HG03097 (cell line): ENCODE results near the gene CAMK1D.

Experiments
- ATAC-seq: cut with Tn5 transposase; IDR thresholded peaks from one replicate; pipeline ENCODE4 v1.9.1; 2021; ENCODE audit not compliant: unreplicated experiment, low FRiP score

CAMK1D gene

DNA sequence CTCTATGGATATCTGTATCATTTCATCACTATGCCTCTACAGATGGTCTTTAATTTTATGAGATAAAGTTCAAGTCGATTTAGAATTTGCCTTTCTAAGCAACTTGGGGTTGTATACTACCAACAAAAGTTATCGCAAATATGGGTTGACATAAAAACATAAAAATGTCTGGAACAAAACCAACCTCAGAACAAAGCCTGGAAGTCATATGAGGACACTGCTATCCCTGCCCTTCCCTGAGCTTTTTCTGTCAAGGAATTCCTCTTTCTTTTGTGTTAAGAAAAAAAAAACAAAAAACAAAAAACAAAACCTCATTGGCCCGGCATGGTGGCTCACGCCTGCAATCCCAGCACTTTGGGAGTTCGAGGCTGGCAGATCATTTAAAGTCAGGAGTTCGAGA lies 319.3 kb downstream of the CAMK1D start:
- no peak for ATAC-seq

DNA sequence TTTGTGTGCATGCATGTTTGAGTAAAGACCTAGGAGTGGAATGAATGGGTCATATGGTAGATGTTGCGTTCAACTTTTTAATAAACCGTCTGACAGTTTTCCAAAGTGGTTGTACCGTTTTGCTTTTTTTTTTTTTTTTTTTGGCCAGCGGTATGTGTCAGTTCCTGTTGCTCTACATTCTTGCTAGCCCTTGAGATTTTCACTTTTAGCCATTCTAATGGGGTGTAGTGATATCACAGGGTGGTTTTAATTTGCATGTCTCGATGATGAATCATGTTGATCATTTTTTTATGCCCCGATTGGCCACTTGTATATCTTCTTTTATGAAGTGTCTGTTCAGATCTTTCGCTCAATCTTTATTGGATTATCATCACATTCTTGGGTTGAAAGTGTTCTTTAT lies 320.7 kb downstream of the CAMK1D start:
- ATAC-seq: no peak

DNA sequence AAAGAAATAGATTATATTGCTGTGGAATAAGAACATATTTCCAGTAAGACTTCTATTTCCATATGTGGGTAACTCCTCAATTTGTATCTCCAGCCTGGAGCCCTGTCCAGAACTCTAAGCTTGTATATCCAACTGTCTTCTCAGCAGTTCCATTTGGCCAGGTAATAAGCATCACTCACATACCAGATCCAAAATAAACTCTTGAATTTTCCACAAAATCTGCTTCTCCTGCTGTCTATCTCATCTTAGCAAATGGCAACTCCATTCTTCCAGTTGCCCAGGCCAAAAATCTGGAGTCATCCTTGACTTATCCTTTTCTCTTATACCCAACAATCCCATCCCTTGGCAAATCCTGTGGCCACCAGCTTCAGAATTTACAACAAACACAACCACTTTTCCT lies 325.8 kb downstream of the CAMK1D start:
- no peak for ATAC-seq

DNA sequence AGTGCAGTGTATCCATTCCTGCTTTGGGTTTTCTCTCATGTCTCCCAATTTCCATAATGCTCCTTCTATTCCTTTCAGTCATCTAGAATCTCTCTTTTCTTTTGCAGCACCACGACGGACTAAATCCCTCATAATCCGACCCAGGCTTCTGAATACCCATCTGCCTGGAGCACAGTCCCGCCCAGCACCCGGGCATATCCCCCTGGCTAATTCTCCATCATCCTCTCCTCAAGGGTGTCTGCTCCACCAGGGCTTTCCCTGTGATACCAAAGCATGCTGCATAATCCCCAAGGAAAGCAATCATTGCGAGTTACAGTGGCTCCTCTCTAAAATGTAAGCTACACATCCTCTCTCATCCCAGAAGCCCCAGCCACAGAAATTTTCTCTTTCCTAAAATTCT lies 330.3 kb downstream of the CAMK1D start:
- no peak for ATAC-seq

DNA sequence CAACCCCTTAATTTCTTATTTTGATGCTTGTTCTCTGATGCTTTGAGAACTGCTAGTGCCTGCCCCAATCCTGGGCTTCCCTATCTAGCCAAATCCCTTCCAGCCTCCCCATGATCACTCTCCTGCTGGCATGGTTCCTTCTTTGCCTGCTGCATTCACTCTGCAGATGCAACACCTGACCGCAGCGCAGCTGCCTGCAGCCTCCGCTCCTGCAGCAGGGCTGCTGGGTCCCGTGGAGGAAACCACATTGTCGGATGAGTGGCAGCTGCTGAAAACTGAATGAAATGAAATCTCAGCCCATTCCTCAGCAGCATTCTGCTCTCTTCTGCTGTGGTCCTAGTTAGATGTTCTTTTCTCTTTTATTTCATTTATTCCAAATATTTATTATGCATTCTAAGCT lies 331.9 kb downstream of the CAMK1D start:
- ATAC-seq: no peak

DNA sequence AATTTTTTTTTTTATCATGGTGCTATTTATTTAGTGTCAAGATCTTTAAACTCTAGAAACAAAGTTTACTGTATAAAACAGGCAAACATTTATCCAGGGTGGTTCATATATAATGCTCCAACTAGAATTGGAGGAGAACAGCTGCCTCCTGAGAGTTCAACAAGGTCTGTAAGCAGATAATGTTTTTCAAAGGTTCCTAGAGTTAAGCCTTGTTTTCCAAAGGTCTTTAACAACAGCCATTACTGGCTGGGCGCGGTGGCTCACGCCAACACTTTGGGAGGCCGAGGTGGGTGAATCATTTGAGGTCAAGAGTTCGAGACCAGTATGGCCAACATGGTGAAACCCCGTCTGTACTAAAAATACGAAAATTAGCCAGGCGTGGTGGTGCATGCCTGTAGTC lies 335.4 kb downstream of the CAMK1D start:
- ATAC-seq: no peak

DNA sequence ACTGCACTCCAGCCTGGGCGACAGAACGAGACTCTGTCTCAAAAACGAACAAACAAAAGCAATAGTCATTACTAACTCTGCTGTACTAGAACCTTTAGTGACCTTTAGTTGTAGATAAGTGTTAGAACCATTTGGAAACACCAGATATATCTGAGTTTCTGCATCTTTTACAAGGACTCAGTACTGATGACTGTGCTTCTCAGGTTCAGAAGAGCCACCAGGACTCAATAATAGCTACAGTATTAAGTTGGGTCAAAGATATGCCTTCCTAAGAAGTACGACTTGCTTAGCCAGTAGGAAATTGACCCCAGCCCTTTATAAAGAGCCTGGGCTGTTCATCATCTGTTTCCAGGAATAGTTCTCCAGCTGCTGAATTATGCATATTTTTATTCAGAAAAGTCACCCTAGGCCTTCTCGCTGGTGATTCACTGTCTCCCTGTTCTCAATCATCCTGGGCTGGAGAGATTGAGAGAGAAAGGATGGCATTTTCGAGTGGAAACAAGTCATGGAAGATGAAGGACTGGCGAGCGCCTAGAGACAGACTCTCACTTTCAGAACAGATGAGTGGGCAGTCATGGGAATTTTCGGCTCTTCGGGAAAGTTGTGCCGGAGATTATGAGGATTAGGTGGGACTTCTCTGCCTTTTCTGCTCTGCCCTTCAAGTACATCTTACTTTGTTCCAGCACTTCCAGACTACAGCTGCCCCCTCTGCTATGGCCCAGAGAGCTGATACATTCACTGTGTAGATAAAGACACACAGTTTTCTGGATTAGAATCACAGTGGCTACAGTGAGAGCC lies 336.1 kb downstream of the CAMK1D start:
- ATAC-seq: no peak

DNA sequence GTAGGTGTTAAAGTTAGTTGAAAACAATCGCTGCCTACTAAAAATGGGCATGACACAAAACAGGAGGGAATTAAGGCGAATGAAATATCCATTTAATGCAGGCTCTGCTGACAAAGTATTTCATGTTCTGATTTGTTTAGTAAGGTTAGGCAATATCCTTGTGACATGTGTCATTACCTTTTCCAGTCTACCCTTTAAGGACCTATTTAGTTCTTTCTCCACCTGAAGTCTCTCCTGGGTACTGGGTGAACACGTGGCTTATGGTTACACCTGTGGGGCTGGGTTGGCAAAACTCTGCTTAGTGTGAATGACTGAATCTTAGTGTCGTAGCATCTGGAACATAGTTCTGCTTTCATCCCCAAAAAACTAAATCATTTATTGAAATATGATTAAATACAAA lies 338.6 kb downstream of the CAMK1D start:
- no peak for ATAC-seq

DNA sequence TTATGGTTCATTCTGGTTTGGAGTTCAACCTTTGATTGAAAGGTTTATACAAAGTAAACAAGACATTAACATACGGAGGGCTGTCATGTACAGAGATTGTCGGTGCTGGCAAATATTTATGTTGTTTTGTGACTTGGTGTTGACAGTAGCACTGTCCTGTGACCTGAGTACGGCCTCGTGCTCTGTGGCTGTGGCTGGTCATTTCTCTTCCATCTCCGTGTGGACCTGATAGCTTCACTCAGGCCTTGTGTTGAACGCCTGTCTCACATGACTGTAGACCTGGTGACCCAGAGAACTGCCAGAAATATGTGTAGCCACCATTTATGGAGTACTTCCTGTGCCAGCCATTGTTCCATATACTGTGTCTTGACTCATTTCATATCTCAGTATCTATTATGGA lies 340.5 kb downstream of the CAMK1D start:
- ATAC-seq: no peak

DNA sequence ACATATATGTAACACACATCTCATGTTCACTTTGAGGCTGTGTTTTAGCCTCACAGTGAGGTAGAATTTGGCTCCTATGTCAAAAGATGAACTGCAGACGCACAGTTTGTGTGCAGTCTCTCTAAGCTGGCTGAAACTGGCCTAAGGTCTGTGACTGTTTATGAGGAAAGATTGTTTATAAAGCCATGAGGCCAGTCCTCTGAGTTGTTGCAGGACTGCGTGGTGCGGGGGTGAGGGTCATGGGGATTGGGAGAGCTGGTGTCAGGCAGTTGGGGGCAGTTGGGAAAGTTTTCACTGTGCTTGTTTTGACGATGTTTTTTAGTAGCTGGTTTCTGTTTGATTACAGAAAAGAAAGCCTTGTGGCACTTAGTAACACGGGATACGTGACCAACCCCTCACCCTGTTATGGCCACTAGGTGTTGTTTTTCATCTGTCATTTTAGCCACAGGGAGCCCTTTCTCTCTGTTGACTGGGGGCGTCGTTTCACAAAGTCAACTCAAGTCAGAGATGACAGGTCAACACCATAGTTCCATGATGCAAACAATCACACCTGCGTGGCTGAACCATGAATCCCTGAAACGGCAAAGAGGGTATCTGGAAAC lies 341.3 kb downstream of the CAMK1D start:
- no peak for ATAC-seq

DNA sequence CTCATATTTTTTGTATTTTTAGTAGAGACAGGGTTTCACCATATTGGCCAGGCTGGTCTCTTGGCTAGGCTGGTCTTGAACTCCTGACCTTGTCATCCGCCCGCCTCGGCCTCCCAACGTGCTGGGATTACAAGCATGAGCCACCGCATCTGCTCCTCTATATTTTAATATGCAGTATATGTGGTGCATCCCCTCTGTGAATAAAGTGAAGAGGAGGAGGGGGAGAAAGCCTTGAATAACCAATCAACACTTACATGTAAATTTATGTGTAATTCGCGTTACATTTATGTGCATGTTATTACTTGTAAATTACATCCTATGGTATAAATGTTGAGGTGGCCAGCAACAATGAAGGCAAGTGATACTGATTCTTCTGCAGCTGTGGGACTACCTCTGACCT lies 342.2 kb downstream of the CAMK1D start:
- no peak for ATAC-seq

DNA sequence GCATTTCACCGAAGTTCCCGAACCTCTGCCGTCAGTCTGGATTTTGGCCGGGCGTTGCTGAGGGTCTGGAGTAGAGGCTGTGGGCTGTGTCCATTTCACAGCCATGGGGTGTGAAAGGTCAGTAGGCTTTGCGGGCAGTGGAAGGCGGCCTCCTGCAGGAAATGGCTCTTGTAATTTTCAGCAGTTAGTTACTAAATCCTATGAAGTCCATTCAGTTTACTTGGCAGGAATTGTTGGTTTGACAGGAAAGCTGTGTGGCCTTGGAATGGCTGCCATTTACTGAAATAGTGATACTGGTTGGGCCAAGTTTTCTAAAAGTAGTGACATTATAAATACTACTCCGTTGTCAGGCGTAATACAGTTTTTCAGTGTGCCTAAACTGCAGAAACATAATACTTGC lies 348.4 kb downstream of the CAMK1D start:
- no peak for ATAC-seq

DNA sequence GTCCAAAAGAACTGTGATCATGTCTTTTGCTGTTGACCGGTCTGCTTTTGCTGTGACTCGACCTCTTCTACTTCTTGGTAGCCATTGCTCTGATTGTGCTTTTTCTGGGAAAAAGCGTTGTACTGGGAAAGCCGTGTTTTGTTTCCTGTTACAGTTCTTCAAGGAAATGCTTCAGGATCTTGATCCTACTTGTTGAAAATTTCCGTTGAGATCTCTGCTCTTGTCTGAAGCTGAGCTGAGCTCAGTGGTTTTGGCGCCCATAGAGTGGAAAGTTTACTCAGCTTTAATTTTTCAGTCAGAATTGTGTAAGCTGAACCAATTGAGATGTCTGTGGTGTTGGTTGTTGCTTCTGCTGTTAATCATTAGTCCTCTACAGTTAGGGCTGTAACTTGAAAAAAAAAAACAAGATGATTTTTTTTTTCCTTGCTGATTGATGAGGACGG lies 349.9 kb downstream of the CAMK1D start:
- ATAC-seq: no peak

DNA sequence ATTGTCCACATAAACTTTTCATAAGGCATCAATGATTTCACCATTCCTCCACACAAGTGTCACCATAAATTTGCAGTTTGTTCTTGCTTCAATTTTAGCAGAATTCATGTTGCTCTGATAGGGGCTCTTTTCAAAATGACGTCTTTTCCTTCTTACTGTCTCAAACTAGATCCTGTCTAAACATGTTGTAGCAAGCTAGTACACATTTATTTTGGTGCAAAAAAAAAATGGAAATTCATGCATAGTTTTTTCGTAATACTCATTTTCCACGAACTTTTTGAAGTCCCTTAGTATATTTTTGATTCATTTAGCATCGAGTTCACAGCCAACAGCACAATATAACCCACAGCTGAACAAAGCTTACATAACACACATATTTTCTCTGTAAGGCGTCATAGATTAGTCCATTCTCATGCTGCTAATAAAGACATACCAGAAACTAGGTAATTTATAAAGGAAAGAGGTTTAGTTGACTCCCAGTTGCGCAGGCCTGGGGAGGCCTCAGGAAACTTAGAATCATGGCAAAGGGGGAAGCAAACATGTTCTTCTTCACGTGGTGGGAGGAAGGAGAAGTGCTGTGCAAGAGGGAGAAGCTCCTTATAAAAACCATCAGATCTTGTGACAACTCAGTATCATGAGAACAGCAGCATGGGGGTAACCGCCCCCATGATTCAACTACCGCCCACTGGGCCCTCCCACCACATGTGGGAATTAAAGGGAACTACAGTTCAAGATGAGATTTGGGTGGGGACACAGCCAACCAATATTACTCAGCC lies 350.6 kb downstream of the CAMK1D start:
- ATAC-seq: no peak

DNA sequence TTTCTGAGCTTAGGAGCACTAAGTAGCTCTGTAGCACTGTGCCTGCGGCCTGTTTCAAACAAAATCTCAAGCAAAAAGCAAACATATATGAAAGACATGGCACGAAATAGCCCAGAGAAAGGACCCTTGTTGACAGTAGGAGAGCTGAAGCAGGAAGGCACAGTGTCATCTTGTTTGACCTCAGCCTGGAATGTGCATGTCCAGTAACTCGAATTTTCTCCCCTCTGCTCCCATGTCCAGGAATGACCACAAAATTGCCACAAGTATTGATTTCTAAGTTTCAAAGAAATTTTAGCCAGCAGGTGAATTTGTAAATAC lies 351.2 kb downstream of the CAMK1D start:
- ATAC-seq: no peak

DNA sequence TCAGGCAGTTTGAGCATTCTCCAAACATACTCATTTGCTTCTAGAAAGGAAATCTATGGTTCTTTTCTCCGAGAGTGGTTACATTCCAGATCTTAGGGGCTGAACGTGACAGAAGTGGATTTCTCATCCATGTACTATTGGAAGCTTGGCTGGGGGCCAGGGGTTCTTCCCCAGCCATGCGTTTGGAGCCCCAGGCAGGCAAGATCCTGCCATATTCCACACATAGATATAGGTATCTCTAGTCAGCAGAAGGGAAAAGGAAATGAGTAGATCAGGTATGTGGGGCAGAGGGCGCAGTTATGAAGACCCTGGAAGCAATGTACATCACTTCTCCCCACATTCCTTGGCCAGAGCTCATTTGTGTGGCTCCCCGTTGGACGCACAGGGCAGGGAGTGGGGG lies 352.3 kb downstream of the CAMK1D start:
- no peak for ATAC-seq

DNA sequence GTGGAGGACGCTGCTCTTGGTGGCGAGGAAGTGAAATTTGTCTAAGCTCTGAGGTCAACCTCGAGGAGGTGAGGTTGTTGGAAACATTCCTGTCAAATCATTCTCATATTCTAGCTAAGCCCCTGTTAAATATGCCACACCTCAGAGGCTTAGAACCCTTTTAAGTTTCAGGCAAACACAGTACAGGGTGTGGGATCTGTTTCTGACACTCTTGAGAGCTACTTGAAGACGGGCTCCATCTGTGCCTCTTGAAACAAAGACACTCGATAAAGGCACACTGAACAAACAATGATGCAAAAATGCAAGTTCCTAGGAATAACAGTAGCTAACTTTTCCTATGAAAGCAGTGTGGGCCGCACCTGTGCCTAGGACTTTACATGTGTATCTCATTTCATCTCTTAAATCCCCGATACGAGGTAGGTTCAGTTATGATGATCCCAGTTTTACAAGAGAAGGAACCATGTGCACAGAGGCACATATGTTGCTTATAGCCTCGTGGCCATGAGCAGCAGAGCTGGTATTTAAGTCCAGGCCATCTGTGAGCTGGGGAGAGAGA lies 352.9 kb downstream of the CAMK1D start:
- no peak for ATAC-seq

DNA sequence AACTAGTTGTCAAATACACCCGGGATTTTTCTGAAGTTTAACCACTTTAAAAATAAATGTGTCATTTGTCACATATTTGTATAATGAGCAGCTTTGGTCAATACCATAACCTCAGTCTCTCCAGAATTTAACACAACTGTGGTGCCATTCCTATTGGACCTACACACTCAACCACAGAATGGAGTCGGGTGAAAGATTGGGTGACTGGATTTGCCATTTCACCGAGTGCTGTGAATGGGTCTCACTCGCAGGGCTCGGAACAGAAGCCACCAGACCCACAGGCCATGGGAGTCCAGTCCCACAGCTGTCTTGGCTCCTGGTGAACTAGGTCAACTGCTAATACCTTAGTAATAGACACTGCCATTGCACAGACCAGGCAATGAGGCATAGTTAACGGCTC lies 353.8 kb downstream of the CAMK1D start:
- no peak for ATAC-seq

DNA sequence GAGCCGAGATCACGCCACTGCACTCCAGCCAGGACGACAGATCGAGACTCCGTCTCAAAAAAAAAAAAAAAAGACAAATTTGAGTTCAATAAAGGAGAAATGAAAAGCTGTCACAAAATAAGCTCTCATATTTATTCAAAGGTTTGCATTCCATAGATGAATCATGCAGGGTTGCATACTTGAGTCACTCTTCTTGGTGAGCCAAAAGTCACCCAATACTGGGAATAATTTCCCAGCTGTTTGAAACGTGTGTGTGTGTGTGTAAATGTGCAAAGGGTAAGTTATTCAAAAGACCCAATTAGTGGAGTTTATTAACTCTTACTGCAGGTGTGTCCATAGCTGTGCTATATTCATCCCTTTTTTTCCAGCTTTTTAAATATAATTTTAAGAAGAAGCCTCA lies 354.5 kb downstream of the CAMK1D start:
- no peak for ATAC-seq

DNA sequence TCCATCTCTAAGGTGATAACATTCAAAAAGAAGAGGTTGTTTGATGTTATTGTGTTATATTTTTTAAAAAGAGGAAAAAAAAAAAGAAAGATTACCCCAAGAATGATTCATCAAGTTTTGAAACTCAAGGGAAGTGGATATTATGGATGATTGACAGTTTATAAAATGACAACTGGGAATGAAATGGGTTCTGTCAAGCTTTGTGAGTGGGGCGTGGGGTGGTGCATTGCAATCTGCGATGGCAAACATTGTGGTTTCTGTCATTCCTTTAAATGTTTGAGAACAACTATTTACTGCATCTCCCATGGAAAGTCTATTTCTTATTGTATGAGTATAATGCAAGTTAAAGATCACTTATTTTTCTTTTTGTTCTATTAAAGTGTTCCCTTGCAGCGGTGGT lies 355.1 kb downstream of the CAMK1D start:
- ATAC-seq: no peak

DNA sequence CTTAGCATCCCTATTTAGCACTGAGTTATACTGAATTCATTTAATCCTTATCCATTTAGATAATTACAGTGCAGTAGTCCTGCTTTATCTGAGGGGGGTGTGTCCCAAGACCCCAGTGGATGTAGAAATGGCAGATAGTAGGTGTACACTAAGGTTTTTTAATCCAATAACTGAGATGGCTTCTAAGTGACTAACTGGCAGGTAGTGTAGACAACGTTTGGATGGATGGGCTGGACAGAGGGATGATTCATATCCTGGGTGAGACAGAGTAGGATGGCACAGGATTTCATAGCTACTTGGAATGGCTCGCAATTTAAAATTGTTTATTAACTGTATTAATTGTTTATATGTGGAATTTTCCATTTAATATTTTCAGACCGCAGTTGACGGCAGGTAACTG lies 356.6 kb downstream of the CAMK1D start:
- no peak for ATAC-seq
